ENCODE results near the gene CHRNA10. TPM values are rescaled to one million over a fixed set of nuclear protein-coding genes. Genes with fewer than 3 reads are reported as not detected.

Gene CHRNA10
- total and polyA plus RNA-seq, 11 donors = 0.30 to 0.80 (median 0.47) TPM; not detected in 1

GRCh38 chr11:3669742-3670183 is 1.4 kb downstream of the CHRNA10 start:
- Histone ChIP-seq H3K36me3 (peaks cover 0 to 94% (median 50%) of the 10 kb centered on the region in 9 donors), H3K27me3 (no peaks in the 10 kb centered on the region)

DNA sequence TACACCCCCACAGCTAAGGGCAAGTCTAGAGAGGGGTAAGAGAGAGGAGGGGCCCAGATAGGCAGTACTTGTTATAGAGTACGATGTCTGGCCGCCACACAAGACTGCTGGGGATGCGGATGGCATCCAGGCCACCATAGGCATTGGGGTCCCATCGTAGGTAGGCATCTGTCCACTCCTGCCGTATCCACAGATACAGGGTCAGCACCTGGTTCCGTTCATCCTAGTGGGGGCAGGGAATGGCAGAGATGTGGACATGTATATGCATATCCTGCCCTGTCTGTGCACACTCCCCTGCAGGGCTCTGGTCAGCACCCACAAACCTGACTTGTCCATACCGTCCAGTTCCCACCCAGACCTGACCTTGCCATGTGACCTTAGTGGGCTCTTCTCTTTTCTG is 2.1 kb downstream of the CHRNA10 start:
- intact Hi-C loops (cut with DNase I) = no loop called here
- 95 to 99% (median 96%) methylated on average over 7 of the region's 7 CpGs for WGBS, 4 donors
- no peaks in the 10 kb centered on the region for H3K27me3 ChIP-seq
- TF ChIP-seq, protein P1, sequence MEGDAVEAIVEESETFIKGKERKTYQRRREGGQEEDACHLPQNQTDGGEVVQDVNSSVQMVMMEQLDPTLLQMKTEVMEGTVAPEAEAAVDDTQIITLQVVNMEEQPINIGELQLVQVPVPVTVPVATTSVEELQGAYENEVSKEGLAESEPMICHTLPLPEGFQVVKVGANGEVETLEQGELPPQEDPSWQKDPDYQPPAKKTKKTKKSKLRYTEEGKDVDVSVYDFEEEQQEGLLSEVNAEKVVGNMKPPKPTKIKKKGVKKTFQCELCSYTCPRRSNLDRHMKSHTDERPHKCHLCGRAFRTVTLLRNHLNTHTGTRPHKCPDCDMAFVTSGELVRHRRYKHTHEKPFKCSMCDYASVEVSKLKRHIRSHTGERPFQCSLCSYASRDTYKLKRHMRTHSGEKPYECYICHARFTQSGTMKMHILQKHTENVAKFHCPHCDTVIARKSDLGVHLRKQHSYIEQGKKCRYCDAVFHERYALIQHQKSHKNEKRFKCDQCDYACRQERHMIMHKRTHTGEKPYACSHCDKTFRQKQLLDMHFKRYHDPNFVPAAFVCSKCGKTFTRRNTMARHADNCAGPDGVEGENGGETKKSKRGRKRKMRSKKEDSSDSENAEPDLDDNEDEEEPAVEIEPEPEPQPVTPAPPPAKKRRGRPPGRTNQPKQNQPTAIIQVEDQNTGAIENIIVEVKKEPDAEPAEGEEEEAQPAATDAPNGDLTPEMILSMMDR (IDR thresholded peaks at IDR 0.05) = no peak
- TF ChIP-seq POLR2A (IDR thresholded peaks at IDR 0.05) = no peak
- peaks cover 0 to 94% (median 43%) of the 10 kb centered on the region in 9 donors for H3K36me3 ChIP-seq
- H3K9me3 ChIP-seq = no peaks in the 10 kb centered on the region
- H3K27ac ChIP-seq = peak overlapping the region in 5 of 12 donors; percentile 7 to 52 (median 44)
- H3K4me1 ChIP-seq = peaks cover 0 to 26% (median 4%) of the 10 kb centered on the region in 12 donors
- ATAC-seq = no peak
- H3K4me3 ChIP-seq = no peak overlapping the region
- no peak for DNase-seq

More at GRCh38 chr11:3669742-3670183, 1.4 kb downstream of the CHRNA10 start:
- H3K4me3 ChIP-seq = no peak overlapping the region
- DNase-seq = peak in 4 of 5 donors; percentile 37 to 75 (median 58)
- TF ChIP-seq, protein P1 (IDR thresholded peaks at IDR 0.05) = no peak
- TF ChIP-seq POLR2A (IDR thresholded peaks at IDR 0.05) = no peak
- H3K27ac ChIP-seq = peak overlapping the region in 7 of 12 donors; percentile 17 to 54 (median 46)
- H3K4me1 ChIP-seq = peaks cover 0 to 26% (median 4%) of the 10 kb centered on the region in 12 donors
- peak; percentile 50 to 87 (median 83) for ATAC-seq
- intact Hi-C loops (cut with DNase I) = no loop called here
- no peaks in the 10 kb centered on the region for H3K9me3 ChIP-seq
- WGBS, 4 donors = 49 to 69% (median 56%) methylated on average over 3 to 5 of the region's 5 CpGs

- intact Hi-C loops (cut with DNase I) = no loop called here
- no peak overlapping the region for H3K27ac ChIP-seq
- H3K4me3 ChIP-seq = no peak overlapping the region
- no peaks in the 10 kb centered on the region for H3K9me3 ChIP-seq
- TF ChIP-seq, protein P1 (IDR thresholded peaks at IDR 0.05) = no peak
- no peak for TF ChIP-seq POLR2A (IDR thresholded peaks at IDR 0.05)
- peaks cover 0 to 26% (median 4%) of the 10 kb centered on the region in 12 donors for H3K4me1 ChIP-seq
- WGBS, 4 donors = 97 to 98% (median 98%) methylated on average over 73 to 89 of the region's 89 CpGs
- peaks cover 0 to 77% (median 26%) of the 10 kb centered on the region in 9 donors for H3K36me3 ChIP-seq
- no peaks in the 10 kb centered on the region for H3K27me3 ChIP-seq
- peak in 1 of 5 donors; percentile 63 for DNase-seq
- ATAC-seq = no peak
These were observed 3.8 kb downstream of the CHRNA10 start for GRCh38 chr11:3667149-3668035.

- Histone ChIP-seq H3K4me3 (no peak overlapping the region), H3K4me1 (peaks cover 0 to 19% (median 4%) of the 10 kb centered on the region in 12 donors), H3K27ac (no peak overlapping the region), H3K9me3 (no peaks in the 10 kb centered on the region), H3K36me3 (peaks cover 0 to 64% (median 18%) of the 10 kb centered on the region in 9 donors), H3K27me3 (no peaks in the 10 kb centered on the region)
- 87 to 95% (median 91%) methylated on average over 13 to 17 of the region's 17 CpGs for WGBS, 4 donors
- no peak for TF ChIP-seq POLR2A (IDR thresholded peaks at IDR 0.05)
- ATAC-seq = no peak
- DNase-seq = no peak
- intact Hi-C loops (cut with DNase I) = no loop called here
These were observed 5.1 kb downstream of the CHRNA10 start for GRCh38 chr11:3666023-3666530.
